H4 (cell line): ENCODE data around the gene ANKEF1. TPM values are rescaled to one million over a fixed set of nuclear protein-coding genes. Genes with fewer than 3 reads are reported as not detected.

Source experiments
- DNase-seq: peaks from one replicate; pipeline ENCODE4 v3.0.0-alpha.2; 2015; ENCODE audit warnings: low spot score
- total RNA-seq: library from RNA; depleted of rRNA; stranded (reverse); fragments of >200 nt; shearing (Covaris generic); gene quantifications from 2 replicates; pipeline ENCODE4 v1.2.3, GENCODE V29; 2014; rRNA removed

The ANKEF1 gene
- total RNA-seq, 1 experiment from 2014 or later = 4.1 TPM

GRCh38 chr20:10080574-10080973, 45.8 kb downstream of the ANKEF1 start:
- DNase-seq = no peak

DNA sequence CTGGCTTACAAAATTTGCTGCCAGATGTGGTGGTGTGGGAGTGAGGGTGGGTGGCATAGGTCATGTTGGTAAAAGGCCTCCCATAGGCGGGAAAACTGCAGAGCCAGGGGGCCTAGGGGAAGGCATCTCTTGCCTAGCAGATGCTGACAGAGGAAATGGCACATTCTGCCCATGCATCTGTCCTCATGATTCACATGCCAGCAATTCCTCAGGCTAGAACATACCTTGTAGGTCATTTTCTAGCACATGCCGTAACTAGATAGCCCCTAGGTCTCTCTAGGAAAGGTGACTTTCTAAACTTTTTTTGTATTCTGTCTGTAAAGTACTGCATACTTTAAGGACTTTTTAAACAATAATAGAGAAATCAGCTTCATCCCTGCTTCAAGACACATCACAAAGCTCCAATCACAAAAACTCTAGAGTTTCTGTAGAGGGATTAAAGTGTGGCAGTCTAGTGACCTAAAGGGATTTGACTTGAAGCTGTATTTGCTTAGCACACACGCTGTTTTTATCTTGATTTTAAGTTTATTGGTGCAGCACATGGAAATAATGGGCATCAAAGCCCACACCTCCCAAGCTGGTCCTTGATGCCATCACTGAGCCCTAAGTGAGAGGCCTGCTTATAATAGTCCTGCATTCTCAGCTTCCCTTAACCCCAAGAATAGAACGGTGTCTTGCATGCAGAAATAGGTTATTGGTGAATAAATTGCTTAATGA, 55.2 kb downstream of the ANKEF1 start:
- DNase-seq = no peak

DNA sequence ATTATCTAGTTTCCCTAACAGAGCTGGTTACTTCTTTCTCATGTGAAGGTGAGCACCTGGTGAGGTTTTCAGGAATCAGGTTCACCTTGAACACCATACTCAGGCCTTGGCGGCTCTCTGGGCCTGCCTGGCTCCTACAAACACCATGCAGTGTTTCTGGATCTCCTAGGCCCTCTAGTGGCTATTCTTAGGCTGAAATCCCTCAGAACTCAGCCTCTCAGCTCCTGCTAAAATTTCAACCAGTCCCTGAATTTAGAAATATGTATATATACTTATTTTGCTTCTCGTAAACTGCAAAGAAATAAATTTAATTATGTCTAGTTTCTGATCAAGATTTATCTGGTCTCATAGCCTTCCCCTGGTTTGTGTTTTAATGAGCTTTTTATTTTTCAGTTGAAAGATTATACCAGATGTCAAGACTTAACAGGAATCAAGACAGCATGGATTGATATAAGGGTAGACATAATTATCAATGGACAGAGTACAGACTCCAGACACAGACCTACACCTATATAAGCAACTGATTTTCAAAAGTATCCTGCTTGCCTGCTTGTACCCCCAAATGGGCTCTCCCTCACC, 55.9 kb downstream of the ANKEF1 start:
- DNase-seq = peak; percentile 29

DNA sequence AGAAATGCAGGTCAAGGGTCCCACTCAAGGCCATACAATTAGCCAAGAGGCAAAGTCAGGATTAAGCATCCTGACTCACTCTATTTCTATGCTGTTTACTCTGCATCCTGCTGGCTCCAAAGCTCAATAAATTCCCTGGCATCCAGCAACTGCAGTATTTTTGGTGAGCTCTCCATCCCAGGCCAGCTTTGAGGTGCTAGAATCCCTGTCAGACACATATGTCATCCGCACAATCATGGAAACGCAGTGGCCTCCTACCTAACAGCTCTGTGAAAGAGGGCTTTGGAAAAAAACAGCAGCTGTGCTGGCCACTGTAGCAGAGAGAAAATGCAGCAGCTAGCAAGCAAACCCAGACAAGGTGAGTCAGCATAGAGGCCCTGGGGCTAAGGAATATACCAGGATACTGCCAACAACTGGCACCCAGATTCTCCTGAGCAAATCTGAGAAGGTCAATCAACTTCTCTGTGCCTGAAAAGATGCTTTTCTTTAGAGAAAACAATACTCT, 58.4 kb downstream of the ANKEF1 start:
- DNase-seq = peak; percentile 78

DNA sequence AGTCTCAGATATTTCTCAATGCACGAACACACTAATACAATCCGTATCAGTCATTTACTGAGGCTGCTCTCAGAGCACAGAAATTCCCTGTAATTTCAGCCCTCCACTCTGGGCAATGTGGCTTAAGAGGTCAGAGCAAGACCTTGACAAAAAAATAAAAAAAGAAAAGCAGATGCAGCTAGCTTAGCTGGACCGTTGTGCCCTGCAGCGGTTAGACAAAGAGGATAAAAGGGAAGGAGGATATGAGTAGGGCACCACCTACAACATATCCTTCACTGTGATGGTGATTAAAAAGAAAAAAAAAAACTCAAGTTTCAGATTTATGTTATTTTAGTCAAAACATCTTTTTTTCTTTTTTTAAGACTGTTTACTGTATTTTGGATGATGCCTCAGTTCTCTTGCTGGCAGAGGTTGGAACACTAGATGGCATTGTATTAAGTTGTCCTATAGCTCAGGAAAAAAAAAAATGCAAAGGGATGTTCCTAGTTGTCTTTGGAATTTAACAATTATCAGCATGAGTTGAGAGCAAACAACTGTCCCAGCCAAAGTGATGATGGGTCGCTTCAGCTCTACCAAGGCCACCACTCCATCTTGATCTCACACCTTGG, 59.9 kb downstream of the ANKEF1 start:
- DNase-seq = no peak

DNA sequence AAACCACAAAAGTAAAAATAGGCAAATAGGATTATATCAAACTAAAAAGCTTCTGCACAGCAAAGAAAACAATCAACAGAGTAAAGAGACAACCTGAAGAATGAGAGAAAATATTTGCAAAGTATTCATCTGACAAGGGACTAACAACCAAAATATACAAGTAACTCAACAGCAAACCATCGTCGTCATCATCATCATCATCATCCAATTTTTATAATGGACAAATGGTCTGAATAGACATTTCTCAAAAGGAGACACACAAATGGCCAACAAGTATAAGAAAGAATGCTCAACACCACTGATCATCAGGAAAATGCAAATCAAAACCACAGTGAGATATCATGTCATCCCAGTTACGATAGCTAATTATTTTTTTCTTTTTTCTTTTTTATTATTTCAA, 62.0 kb downstream of the ANKEF1 start:
- DNase-seq = no peak

DNA sequence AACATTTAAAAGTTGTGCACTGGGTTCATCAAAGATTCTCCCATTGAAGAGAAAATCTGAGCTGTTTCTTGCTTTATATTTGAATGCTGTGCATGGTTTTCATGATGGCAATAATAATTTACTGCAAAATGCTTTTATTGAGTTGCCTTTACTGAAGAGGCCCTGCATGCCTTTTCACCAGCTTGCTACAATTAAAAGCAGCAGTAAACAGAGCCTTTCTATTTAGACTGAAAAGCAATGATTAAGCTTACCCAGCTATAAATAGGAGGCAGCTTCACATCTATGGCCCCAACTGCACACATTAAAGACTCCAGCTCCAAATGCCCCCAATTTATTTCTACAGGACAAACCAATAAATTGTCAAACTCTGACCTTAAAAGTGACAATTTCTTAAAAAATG, 70.3 kb downstream of the ANKEF1 start:
- no peak for DNase-seq

Other genes starting within 250 kb of the ANKEF1 start
- 0.21 and 0.39 TPM in 2 replicates for gene PAK5, start 195.9 kb upstream of the ANKEF1 start, total RNA-seq
- 0.74 and 1.2 TPM in 2 replicates for gene SNAP25, start 183.8 kb downstream of the ANKEF1 start, total RNA-seq